Measurements from ENCODE around the gene UBAC1. TPM values are rescaled to one million over a fixed set of nuclear protein-coding genes. Genes with fewer than 3 reads are reported as not detected.
A peak's percentile ranks its signal among the peaks of the same experiment; 100 is the strongest.

UBAC1 gene
- total RNA-seq, 1 donor: 29.0 TPM

DNA sequence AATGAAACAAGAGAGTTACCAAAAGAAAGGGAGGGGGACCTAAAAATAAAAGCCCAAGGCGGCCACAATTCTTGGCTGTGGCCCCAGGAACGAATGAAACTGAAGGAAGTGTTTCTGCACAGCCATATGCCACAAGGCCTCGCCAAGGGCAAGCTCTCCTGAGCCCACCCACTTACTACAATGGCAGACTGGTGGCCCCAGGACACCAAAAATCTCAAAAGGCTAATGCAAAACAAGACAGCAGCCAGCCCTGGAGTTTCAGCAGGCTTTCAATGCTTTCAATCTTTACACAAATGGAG is 57.9 kb downstream of the UBAC1 start:
- peaks cover 69% of the 10 kb centered on the region for H4K20me1 ChIP-seq (ENCODE audit: insufficient read depth, low read length)
- TF ChIP-seq, protein P1, sequence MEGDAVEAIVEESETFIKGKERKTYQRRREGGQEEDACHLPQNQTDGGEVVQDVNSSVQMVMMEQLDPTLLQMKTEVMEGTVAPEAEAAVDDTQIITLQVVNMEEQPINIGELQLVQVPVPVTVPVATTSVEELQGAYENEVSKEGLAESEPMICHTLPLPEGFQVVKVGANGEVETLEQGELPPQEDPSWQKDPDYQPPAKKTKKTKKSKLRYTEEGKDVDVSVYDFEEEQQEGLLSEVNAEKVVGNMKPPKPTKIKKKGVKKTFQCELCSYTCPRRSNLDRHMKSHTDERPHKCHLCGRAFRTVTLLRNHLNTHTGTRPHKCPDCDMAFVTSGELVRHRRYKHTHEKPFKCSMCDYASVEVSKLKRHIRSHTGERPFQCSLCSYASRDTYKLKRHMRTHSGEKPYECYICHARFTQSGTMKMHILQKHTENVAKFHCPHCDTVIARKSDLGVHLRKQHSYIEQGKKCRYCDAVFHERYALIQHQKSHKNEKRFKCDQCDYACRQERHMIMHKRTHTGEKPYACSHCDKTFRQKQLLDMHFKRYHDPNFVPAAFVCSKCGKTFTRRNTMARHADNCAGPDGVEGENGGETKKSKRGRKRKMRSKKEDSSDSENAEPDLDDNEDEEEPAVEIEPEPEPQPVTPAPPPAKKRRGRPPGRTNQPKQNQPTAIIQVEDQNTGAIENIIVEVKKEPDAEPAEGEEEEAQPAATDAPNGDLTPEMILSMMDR (IDR thresholded peaks at IDR 0.05; ENCODE audit: extremely low read depth, low read depth, low read length): no peak
- no peak for DNase-seq (ENCODE audit: insufficient read length, low spot score, missing footprints)

DNA sequence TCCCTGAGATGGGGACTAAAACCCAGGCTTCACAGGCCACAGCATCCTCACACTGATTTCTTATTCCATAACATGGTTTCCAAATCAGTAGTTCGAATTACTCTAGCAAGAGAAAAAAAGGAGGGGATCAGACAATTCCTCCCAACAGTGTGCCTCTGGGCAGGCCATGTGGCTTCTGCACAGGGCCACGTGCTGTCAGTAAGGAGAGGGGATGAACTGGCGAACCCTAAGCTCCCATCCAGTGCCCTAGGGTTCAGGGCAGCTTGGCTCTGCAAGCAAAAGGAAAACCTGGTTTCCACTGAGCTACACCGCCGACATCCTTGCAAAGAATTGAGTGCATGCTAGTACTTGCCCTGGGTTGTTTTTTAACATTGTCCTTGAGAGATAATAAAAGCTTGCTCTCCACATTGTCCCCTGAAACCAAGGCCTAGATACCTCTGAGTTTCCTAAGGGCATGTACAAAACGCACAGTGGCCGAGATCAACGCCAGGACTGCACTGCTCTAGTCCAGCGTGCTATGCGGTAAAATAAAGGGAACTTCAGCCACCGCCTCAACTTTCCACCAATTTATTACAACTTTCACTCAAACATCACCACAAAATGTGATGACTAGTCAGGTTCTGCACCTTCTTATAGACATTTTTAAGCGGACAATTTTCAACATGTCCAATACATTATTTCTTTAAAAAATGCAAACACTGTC is 58.4 kb downstream of the UBAC1 start:
- Histone ChIP-seq H3K4me1 (ENCODE audit: insufficient read depth, low read length) (peaks cover 16% of the 10 kb centered on the region), H3K27me3 (ENCODE audit: insufficient read depth, low read length) (no peaks in the 10 kb centered on the region), H2AFZ (ENCODE audit: low read length) (no peak overlapping the region), H4K20me1 (ENCODE audit: insufficient read depth, low read length) (peaks cover 74% of the 10 kb centered on the region), H3K36me3 (ENCODE audit: insufficient read depth, low read length) (no peaks in the 10 kb centered on the region), H3K79me2 (ENCODE audit: insufficient read depth, low read length) (peaks cover 79% of the 10 kb centered on the region), H3K4me3 (ENCODE audit: insufficient read depth, low read length) (no peak overlapping the region), H3K27ac (ENCODE audit: low read depth, low read length) (no peak overlapping the region), H3K9me3 (ENCODE audit: low read depth, low read length) (no peaks in the 10 kb centered on the region), H3K4me2 (ENCODE audit: insufficient read depth, low read length) (no peak overlapping the region)
- TF ChIP-seq, protein P1 (IDR thresholded peaks at IDR 0.05; ENCODE audit: extremely low read depth, low read depth, low read length): no peak
- peak; percentile 13 for DNase-seq (ENCODE audit: insufficient read length, low spot score, missing footprints)

More for the DNA sequence above, 57.9 kb downstream of the UBAC1 start:
- Histone ChIP-seq H3K79me2 (ENCODE audit: insufficient read depth, low read length) (peaks cover 80% of the 10 kb centered on the region), H3K4me1 (ENCODE audit: insufficient read depth, low read length) (peaks cover 17% of the 10 kb centered on the region), H2AFZ (ENCODE audit: low read length) (no peak overlapping the region), H3K27ac (ENCODE audit: low read depth, low read length) (no peak overlapping the region), H3K4me3 (ENCODE audit: insufficient read depth, low read length) (no peak overlapping the region), H3K36me3 (ENCODE audit: insufficient read depth, low read length) (no peaks in the 10 kb centered on the region), H3K27me3 (ENCODE audit: insufficient read depth, low read length) (no peaks in the 10 kb centered on the region), H3K9me3 (ENCODE audit: low read depth, low read length) (no peaks in the 10 kb centered on the region), H3K4me2 (ENCODE audit: insufficient read depth, low read length) (no peak overlapping the region)

DNA sequence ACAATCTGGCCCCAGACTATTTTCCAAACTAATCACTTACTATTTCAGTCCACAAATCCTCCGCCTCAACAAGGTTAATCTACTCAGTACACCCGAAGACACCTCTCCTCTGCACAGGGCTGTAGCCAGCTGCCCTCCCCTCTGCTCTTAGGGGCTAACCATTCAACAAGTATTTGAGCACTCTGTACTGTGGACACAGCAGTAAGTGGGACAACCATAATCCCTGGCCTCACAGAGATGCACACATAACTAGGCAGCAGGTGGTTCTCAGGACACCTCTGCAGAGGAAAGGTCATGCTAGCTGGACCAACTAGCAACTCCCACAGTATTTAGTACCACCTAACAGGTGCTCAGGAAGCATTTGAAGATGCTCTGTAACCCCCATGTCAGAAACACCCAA is 59.3 kb downstream of the UBAC1 start:
- no peak for DNase-seq (ENCODE audit: insufficient read length, low spot score, missing footprints)
- H3K4me1 ChIP-seq (ENCODE audit: insufficient read depth, low read length): peaks cover 16% of the 10 kb centered on the region
- H3K9me3 ChIP-seq (ENCODE audit: low read depth, low read length): no peaks in the 10 kb centered on the region
- peaks cover 84% of the 10 kb centered on the region for H4K20me1 ChIP-seq (ENCODE audit: insufficient read depth, low read length)
- H2AFZ ChIP-seq (ENCODE audit: low read length): no peak overlapping the region
- peaks cover 89% of the 10 kb centered on the region for H3K79me2 ChIP-seq (ENCODE audit: insufficient read depth, low read length)
- TF ChIP-seq, protein P1 (IDR thresholded peaks at IDR 0.05; ENCODE audit: extremely low read depth, low read depth, low read length): no peak
- H3K4me2 ChIP-seq (ENCODE audit: insufficient read depth, low read length): no peak overlapping the region
- no peak overlapping the region for H3K4me3 ChIP-seq (ENCODE audit: insufficient read depth, low read length)
- H3K36me3 ChIP-seq (ENCODE audit: insufficient read depth, low read length): no peaks in the 10 kb centered on the region
- H3K27me3 ChIP-seq (ENCODE audit: insufficient read depth, low read length): no peaks in the 10 kb centered on the region
- no peak overlapping the region for H3K27ac ChIP-seq (ENCODE audit: low read depth, low read length)

DNA sequence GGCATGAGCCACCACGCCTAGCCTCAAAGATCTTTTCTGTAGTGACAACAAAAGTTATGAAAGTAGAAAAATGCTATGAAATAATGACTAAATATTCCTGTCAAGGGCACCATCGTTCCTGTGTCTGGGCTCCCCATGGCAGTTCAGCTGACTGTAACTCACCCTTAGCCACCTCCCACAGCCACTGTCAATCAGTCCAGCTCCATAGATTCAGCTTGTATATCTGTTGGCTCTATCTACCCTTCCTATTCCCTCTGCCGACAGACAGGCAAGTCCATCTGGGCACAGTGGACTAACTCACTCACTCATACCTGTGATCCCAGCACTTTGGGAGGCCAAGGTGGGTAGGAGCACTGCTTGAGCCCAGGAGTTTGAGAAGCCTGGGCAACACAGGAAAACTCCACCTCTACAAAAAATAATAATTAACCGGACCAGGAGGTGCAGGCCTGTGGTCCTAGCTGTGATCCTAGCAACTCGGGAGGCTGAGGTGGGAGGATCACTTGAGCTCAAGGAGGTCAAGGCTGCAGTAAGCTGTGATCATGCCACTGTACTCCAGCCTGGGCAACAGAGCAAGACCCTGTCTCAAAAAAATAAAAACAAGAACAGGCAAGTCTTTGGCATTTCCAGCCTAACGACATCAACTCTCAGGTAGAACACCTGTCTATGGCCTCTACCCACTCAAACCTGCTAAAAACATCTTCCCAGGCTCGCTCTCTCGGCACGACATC is 60.0 kb downstream of the UBAC1 start:
- Histone ChIP-seq H3K27me3 (ENCODE audit: insufficient read depth, low read length) (no peaks in the 10 kb centered on the region), H3K4me1 (ENCODE audit: insufficient read depth, low read length) (peaks cover 15% of the 10 kb centered on the region), H2AFZ (ENCODE audit: low read length) (no peak overlapping the region), H3K9me3 (ENCODE audit: low read depth, low read length) (no peaks in the 10 kb centered on the region), H3K4me3 (ENCODE audit: insufficient read depth, low read length) (no peak overlapping the region), H3K79me2 (ENCODE audit: insufficient read depth, low read length) (peaks cover 95% of the 10 kb centered on the region), H3K4me2 (ENCODE audit: insufficient read depth, low read length) (no peak overlapping the region), H3K27ac (ENCODE audit: low read depth, low read length) (no peak overlapping the region), H4K20me1 (ENCODE audit: insufficient read depth, low read length) (peaks cover 88% of the 10 kb centered on the region), H3K36me3 (ENCODE audit: insufficient read depth, low read length) (no peaks in the 10 kb centered on the region)
- peak; percentile 22 for DNase-seq (ENCODE audit: insufficient read length, low spot score, missing footprints)
- TF ChIP-seq, protein P1 (IDR thresholded peaks at IDR 0.05; ENCODE audit: extremely low read depth, low read depth, low read length): no peak

Data from osteoblast (primary cell).